HepG2 (cell line): ENCODE results near the gene ZBED5. TPM values are rescaled to one million over a fixed set of nuclear protein-coding genes. Genes with fewer than 3 reads are reported as not detected.

Source experiments
- AGO2 ChIP-seq: fragments of 200-400 bp; formaldehyde crosslinking; optimal IDR thresholded peaks from 2 replicates; pipeline ENCODE3; 2017; ENCODE audit warnings: mild to moderate bottlenecking, low read depth, low read length, moderate library complexity
- AKAP8 ChIP-seq: sonication (generic); formaldehyde crosslinking; IDR thresholded peaks from 2 replicates; pipeline ENCODE4 v1.5.1; 2020; ENCODE audit warnings: mild to moderate bottlenecking, missing genetic modification reagents
- ATF7-NPFF ChIP-seq: sonication (generic); formaldehyde crosslinking; IDR thresholded peaks from 2 replicates; pipeline ENCODE4 v1.8.1; 2023; ENCODE audit warnings: mild to moderate bottlenecking, low read depth, missing genetic modification reagents, moderate library complexity
- BRD4 ChIP-seq: sonication (generic); formaldehyde crosslinking; IDR thresholded peaks from 2 replicates; pipeline ENCODE4 v1.4.0; 2020; ENCODE audit warnings: missing genetic modification reagents
- HOXD1 ChIP-seq: sonication (generic); formaldehyde crosslinking; IDR thresholded peaks from 2 replicates; pipeline ENCODE4 v1.5.0; 2020; ENCODE audit warnings: missing genetic modification reagents
- IRF1 ChIP-seq: sonication (generic); formaldehyde crosslinking; IDR thresholded peaks from 2 replicates; pipeline ENCODE4 v1.4.0; 2020; ENCODE audit warnings: low read depth, mild to moderate bottlenecking, missing genetic modification reagents
- KMT2B ChIP-seq: IDR thresholded peaks from 2 replicates; pipeline ENCODE4 v1.6.1; 2016; ENCODE audit warnings: missing genetic modification reagents, missing compliant biosample characterization
- MED13 ChIP-seq: sonication (generic); formaldehyde crosslinking; IDR thresholded peaks from 2 replicates; pipeline ENCODE4 v1.5.0; 2020; ENCODE audit warnings: missing genetic modification reagents
- NR3C1 ChIP-seq: sonication (generic); formaldehyde crosslinking; IDR thresholded peaks from 2 replicates; pipeline ENCODE4 v1.4.0; 2020; ENCODE audit warnings: missing genetic modification reagents
- ZBTB2 ChIP-seq: sonication (generic); formaldehyde crosslinking; IDR thresholded peaks from 2 replicates; pipeline ENCODE4 v1.8.0; 2022; ENCODE audit warnings: low read depth, missing genetic modification reagents
- ZBTB20 ChIP-seq: sonication (generic); formaldehyde crosslinking; IDR thresholded peaks from 2 replicates; pipeline ENCODE4 v1.8.1; 2023; ENCODE audit warnings: missing genetic modification reagents, low read depth, mild to moderate bottlenecking, borderline replicate concordance
- ZNF143 ChIP-seq: sonication (generic); formaldehyde crosslinking; IDR thresholded peaks from 2 replicates; pipeline ENCODE4 v1.4.0; 2020; ENCODE audit warnings: missing genetic modification reagents
- ZNF274 ChIP-seq: sonication (generic); formaldehyde crosslinking; IDR thresholded peaks from 2 replicates; pipeline ENCODE4 v1.5.1; 2020; ENCODE audit warnings: mild to moderate bottlenecking, missing genetic modification reagents
- ZNF382 ChIP-seq: sonication (generic); formaldehyde crosslinking; IDR thresholded peaks from 2 replicates; pipeline ENCODE4 v1.5.0; 2020; ENCODE audit warnings: missing genetic modification reagents, mild to moderate bottlenecking, borderline replicate concordance
- ZNF496 ChIP-seq: sonication (generic); formaldehyde crosslinking; IDR thresholded peaks from 2 replicates; pipeline ENCODE4 v1.8.1; 2023; ENCODE audit warnings: mild to moderate bottlenecking, moderate library complexity, missing genetic modification reagents; ENCODE audit not compliant: insufficient replicate concordance
- ZNF552 ChIP-seq: sonication (generic); formaldehyde crosslinking; IDR thresholded peaks from 2 replicates; pipeline ENCODE4 v1.9.0; 2022; ENCODE audit warnings: missing genetic modification reagents, mild to moderate bottlenecking, borderline replicate concordance
- ZNF564 ChIP-seq: sonication (generic); formaldehyde crosslinking; IDR thresholded peaks from 2 replicates; pipeline ENCODE4 v1.8.1; 2023; ENCODE audit warnings: mild to moderate bottlenecking, missing genetic modification reagents
- ZNF597 ChIP-seq: sonication (generic); formaldehyde crosslinking; IDR thresholded peaks from 2 replicates; pipeline ENCODE4 v1.5.0; 2020; ENCODE audit warnings: missing genetic modification reagents
- ZNF652 ChIP-seq: IDR thresholded peaks from 2 replicates; pipeline ENCODE4 v1.6.1; 2016; ENCODE audit warnings: low read depth, borderline replicate concordance
- polyA plus RNA-seq, 8 experiments: library from polyadenylated mRNA; depleted of rRNA in 3 of 8; stranded (reverse) in 7 of 8; unstranded in 1 of 8; fragments of >200 nt; fragmentation: Illumina TruSeq in 4 of 8; extraction: Trizol in 4 of 8; gene quantifications; 2 replicates each; pipeline versions ENCODE4 v1.2.1 to v1.2.3, GENCODE V29; 2011 to 2016; ENCODE audit warnings: low read depth in 4 of 8, missing spikeins in 1 of 8, mixed read lengths in 1 of 8; ENCODE audit not compliant: insufficient read depth in 1 of 8
- total RNA-seq, 5 experiments: library from RNA; depleted of rRNA; stranded (reverse); fragments of >200 nt; fragmentation: Illumina TruSeq; extraction: Trizol; gene quantifications; 2 replicates each; pipeline ENCODE4 v1.2.3, GENCODE V29; 2016; ENCODE audit warnings: low read depth in 1 of 5
- TF ChIP-seq, protein P1 (sequence below): sonication (generic); formaldehyde crosslinking; IDR thresholded peaks from 2 replicates; pipeline ENCODE4 v1.5.0; 2020; ENCODE audit warnings: mild to moderate bottlenecking, missing genetic modification reagents
- TF ChIP-seq, protein P2 (sequence below): sonication (generic); formaldehyde crosslinking; IDR thresholded peaks from 2 replicates; pipeline ENCODE4 v1.8.0; 2023; ENCODE audit warnings: mild to moderate bottlenecking, missing genetic modification reagents

ZBED5 gene
- total and polyA plus RNA-seq, 2 of the 13 experiments (the other 11 are each of a cell fraction or from before 2014, with no cell fraction given), result 18.2 to 38.6 TPM

- TF ChIP-seq IRF1 (CRISPR knock-in tag), result no peak
- TF ChIP-seq ZNF597 (CRISPR knock-in tag), result no peak
- TF ChIP-seq ZNF382, result no peak
- no peak for TF ChIP-seq MED13 (CRISPR knock-in tag)
- no peak for TF ChIP-seq NR3C1 (CRISPR knock-in tag)
- TF ChIP-seq ZNF496 (CRISPR knock-in tag), result no peak
- no peak for TF ChIP-seq ZNF652 (CRISPR knock-in tag)
- TF ChIP-seq ZBTB2 (CRISPR knock-in tag), result no peak
- TF ChIP-seq ATF7-NPFF, result peak; percentile 68; the same call in 1 of the 2 replicates
- TF ChIP-seq HOXD1, result peak; percentile 15; the same call in 1 of the 2 replicates
- 0 out of 2 replicates have a peak, but pooled peaks have one; percentile 29 for TF ChIP-seq KMT2B
- TF ChIP-seq ZNF143 (CRISPR knock-in tag), result no peak
- 0 out of 2 replicates have a peak, but pooled peaks have one; percentile 38 for TF ChIP-seq ZNF564 (CRISPR knock-in tag)
- TF ChIP-seq AGO2, result peak; percentile 87
- TF ChIP-seq ZBTB20 (CRISPR knock-in tag), result no peak; the same call in 1 of the 2 replicates
- peak; percentile 19; the same call in 1 of the 2 replicates for TF ChIP-seq BRD4 (CRISPR knock-in tag)
- TF ChIP-seq ZNF552 (CRISPR knock-in tag), result 0 out of 2 replicates have a peak, but pooled peaks have one; percentile 43
- TF ChIP-seq ZNF274 (CRISPR knock-in tag), result 0 out of 2 replicates have a peak, but pooled peaks have one; percentile 31
- no peak for TF ChIP-seq AKAP8
- TF ChIP-seq, protein P1, sequence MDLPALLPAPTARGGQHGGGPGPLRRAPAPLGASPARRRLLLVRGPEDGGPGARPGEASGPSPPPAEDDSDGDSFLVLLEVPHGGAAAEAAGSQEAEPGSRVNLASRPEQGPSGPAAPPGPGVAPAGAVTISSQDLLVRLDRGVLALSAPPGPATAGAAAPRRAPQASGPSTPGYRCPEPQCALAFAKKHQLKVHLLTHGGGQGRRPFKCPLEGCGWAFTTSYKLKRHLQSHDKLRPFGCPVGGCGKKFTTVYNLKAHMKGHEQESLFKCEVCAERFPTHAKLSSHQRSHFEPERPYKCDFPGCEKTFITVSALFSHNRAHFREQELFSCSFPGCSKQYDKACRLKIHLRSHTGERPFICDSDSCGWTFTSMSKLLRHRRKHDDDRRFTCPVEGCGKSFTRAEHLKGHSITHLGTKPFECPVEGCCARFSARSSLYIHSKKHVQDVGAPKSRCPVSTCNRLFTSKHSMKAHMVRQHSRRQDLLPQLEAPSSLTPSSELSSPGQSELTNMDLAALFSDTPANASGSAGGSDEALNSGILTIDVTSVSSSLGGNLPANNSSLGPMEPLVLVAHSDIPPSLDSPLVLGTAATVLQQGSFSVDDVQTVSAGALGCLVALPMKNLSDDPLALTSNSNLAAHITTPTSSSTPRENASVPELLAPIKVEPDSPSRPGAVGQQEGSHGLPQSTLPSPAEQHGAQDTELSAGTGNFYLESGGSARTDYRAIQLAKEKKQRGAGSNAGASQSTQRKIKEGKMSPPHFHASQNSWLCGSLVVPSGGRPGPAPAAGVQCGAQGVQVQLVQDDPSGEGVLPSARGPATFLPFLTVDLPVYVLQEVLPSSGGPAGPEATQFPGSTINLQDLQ (CRISPR knock-in tag), result peak; percentile 76
- TF ChIP-seq, protein P2, sequence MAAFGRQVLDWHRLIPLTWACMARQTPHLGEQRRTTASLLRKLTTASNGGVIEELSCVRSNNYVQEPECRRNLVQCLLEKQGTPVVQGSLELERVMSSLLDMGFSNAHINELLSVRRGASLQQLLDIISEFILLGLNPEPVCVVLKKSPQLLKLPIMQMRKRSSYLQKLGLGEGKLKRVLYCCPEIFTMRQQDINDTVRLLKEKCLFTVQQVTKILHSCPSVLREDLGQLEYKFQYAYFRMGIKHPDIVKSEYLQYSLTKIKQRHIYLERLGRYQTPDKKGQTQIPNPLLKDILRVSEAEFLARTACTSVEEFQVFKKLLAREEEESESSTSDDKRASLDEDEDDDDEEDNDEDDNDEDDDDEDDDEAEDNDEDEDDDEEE (CRISPR knock-in tag), result no peak
These were observed at the start of gene ZBED5 (continued) for GRCh38 chr11:10857709-10858438.
